ENCODE data around the gene KCTD19. TPM values are rescaled to one million over a fixed set of nuclear protein-coding genes. Genes with fewer than 3 reads are reported as not detected.

Gene KCTD19
- total and polyA plus RNA-seq, 8 donors: 0.73 to 13.1 (median 7.7) TPM; not detected in 1

GRCh38 chr16:67310561-67310960, 16.0 kb downstream of the KCTD19 start:
- H3K4me3 ChIP-seq: no peak overlapping the region
- no peak overlapping the region for H3K27ac ChIP-seq
- ATAC-seq (no peak), DNase-seq (no peak)
- intact Hi-C loops (cut with DNase I): no loop called here
- no peaks in the 10 kb centered on the region for H3K27me3 ChIP-seq
- no peak for TF ChIP-seq CTCF (IDR thresholded peaks at IDR 0.05)
- H3K36me3 ChIP-seq: no peaks in the 10 kb centered on the region
- H3K9me3 ChIP-seq: no peaks in the 10 kb centered on the region
- H3K4me1 ChIP-seq: no peaks in the 10 kb centered on the region

DNA sequence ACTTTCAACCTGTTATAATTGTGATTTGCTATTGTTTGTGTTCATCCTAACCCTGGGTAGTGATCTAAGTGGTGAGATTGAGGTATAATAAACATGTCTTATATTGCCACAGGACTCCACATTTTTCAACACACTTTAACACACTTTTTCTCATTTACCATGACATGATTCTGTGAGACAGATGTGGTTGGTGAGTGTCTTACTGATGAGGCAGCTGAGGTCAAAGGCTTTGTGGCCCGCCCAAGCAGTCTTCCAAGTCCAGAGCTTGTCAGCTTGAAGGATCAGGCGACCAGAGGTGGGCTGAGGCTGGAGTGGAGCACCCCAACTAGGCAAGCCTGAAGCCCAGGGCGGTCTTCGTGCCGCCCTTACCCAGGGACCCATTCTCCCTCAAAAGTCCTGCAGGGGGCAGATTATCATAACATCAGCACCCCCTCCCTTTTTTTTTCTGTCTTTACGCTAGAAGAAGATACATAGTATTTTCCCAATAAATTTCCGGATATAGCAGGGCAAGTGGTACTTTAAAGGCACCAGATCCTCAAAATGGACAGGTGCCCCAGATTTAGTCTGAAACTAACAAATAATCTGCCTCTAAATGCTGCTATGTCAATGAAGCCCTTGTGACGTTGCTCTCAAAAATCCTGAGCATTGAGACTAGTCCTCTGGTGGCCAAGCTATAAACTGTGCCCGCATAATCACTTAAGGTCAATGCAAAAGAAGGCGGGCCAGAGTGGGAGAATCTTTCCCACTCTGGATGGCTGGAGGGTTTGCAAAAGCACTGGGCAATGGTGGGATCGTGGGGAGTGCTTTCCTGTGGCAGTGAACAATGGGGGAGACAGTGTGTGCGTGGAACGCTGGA, 21.1 kb downstream of the KCTD19 start:
- Histone ChIP-seq H3K36me3 (no peaks in the 10 kb centered on the region), H3K4me3 (no peak overlapping the region), H3K9me3 (no peaks in the 10 kb centered on the region), H3K4me1 (no peaks in the 10 kb centered on the region), H3K27ac (no peak overlapping the region), H3K27me3 (no peaks in the 10 kb centered on the region)
- DNase-seq (no peak), ATAC-seq (no peak)
- intact Hi-C loops (cut with DNase I): no loop called here
- TF ChIP-seq CTCF (IDR thresholded peaks at IDR 0.05): no peak

- no peak for TF ChIP-seq CTCF (IDR thresholded peaks at IDR 0.05)
- intact Hi-C loops (cut with DNase I): no loop called here
- DNase-seq: no peak
Observed at GRCh38 chr16:67304020-67304419, 22.5 kb downstream of the KCTD19 start.

GRCh38 chr16:67302970-67303369, 23.6 kb downstream of the KCTD19 start:
- H3K27ac ChIP-seq: no peak overlapping the region
- no peaks in the 10 kb centered on the region for H3K27me3 ChIP-seq
- intact Hi-C loops (cut with DNase I): no loop called here
- H3K9me3 ChIP-seq: no peaks in the 10 kb centered on the region
- ATAC-seq: no peak
- no peak for DNase-seq
- H3K4me1 ChIP-seq: no peaks in the 10 kb centered on the region
- H3K36me3 ChIP-seq: no peaks in the 10 kb centered on the region
- no peak for TF ChIP-seq CTCF (IDR thresholded peaks at IDR 0.05)
- H3K4me3 ChIP-seq: no peak overlapping the region

More at GRCh38 chr16:67304020-67304419, 22.5 kb downstream of the KCTD19 start:
- H3K4me3 ChIP-seq: no peak overlapping the region
- no peaks in the 10 kb centered on the region for H3K9me3 ChIP-seq
- no peak for ATAC-seq
- no peaks in the 10 kb centered on the region for H3K4me1 ChIP-seq
- no peaks in the 10 kb centered on the region for H3K27me3 ChIP-seq
- no peaks in the 10 kb centered on the region for H3K36me3 ChIP-seq
- no peak overlapping the region for H3K27ac ChIP-seq

- H3K4me3 ChIP-seq: no peak overlapping the region
- no peaks in the 10 kb centered on the region for H3K4me1 ChIP-seq
- intact Hi-C loops (cut with DNase I): no loop called here
- DNase-seq (no peak), ATAC-seq (no peak)
- no peaks in the 10 kb centered on the region for H3K27me3 ChIP-seq
- H3K9me3 ChIP-seq: no peaks in the 10 kb centered on the region
- H3K36me3 ChIP-seq: no peaks in the 10 kb centered on the region
- no peak for TF ChIP-seq CTCF (IDR thresholded peaks at IDR 0.05)
- H3K27ac ChIP-seq: no peak overlapping the region
Observed at GRCh38 chr16:67302076-67302475, 24.5 kb downstream of the KCTD19 start.

Data from left lung (tissue), 10 donors.